ENCODE data around the gene SART1. TPM values are rescaled to one million over a fixed set of nuclear protein-coding genes. Genes with fewer than 3 reads are reported as not detected.

Gene SART1
- total and polyA plus RNA-seq, 10 of the 15 experiments (the other 5 are each of a cell fraction or from before 2014, with no cell fraction given): 6.2 to 60.5 (median 37.4) TPM

DNA sequence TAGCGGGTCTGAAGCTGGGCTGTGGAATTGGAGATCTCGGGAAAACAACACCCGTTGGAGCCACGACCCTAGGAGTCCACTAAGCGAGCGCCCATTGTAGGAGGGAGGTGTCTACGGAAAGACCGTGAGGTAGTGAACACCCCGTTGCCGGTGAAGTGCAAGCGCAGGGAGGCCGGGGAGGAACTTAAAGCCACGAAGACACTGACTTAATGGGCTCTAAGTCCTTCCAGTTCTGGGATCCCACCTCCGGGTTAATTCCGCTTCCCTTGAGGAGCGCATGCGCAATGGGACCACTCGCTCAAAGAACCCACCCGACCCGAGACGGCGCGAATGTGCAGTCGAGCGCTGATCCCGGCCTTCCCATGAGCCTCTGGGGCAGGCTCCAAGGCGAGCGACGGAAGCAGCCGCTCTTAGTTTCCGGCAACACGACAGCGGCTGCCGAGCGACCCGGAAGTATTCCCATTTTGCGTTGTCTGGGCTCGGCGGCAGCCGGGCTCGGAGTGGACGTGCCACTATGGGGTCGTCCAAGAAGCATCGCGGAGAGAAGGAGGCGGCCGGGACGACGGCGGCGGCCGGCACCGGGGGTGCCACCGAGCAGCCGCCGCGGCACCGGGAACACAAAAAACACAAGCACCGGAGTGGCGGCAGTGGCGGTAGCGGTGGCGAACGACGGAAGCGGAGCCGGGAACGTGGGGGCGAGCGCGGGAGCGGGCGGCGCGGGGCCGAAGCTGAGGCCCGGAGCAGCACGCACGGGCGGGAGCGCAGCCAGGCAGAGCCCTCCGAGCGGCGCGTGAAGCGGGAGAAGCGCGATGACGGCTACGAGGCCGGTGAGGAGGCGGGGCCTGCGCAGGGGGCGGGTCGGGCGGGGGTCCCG, at the start of gene SART1 (continued):
- no peak for TF ChIP-seq CBX5 (IDR thresholded peaks at IDR 0.05; ENCODE audit: low read depth)
- no peak for TF ChIP-seq CHD4 (IDR thresholded peaks at IDR 0.05)
- no peak for TF ChIP-seq CEBPB (IDR thresholded peaks at IDR 0.05; ENCODE audit: borderline replicate concordance in 1 of 2, low read depth in 2 of 2, low read length in 2 of 2)
- no peak; the same call in 1 of the 2 replicates for TF ChIP-seq SREBF2 (IDR thresholded peaks at IDR 0.05; ENCODE audit: low read length)
- peak; percentile 76 for TF ChIP-seq CREB1 (IDR thresholded peaks at IDR 0.05; ENCODE audit: low read depth)
- TF ChIP-seq YBX1 (IDR thresholded peaks at IDR 0.05): no peak
- TF ChIP-seq CHD1 (IDR thresholded peaks at IDR 0.05; ENCODE audit: low read depth, low read length): peak; percentile 75; the same call in 1 of the 2 replicates
- TF ChIP-seq NFXL1 (IDR thresholded peaks at IDR 0.05; ENCODE audit: borderline replicate concordance): no peak
- TF ChIP-seq SIX5 (IDR thresholded peaks at IDR 0.05; ENCODE audit: low read depth, low read length, severe bottlenecking): peak; percentile 72
- TF ChIP-seq YY1 (IDR thresholded peaks at IDR 0.05; ENCODE audit: low read depth, low read length): peak; percentile 90
- TF ChIP-seq NR2C2 (IDR thresholded peaks at IDR 0.05; ENCODE audit: borderline replicate concordance, control insufficient read depth, insufficient read length, low read depth): peak; percentile 80
- peak; percentile 83 for TF ChIP-seq SREBF1 (IDR thresholded peaks at IDR 0.05; ENCODE audit: low read length)
- no peak for TF ChIP-seq BRCA1 (IDR thresholded peaks at IDR 0.05; ENCODE audit: low read depth, low read length)
- TF ChIP-seq STAT1 (conservative IDR thresholded peaks at IDR 0.05): 0 out of 2 replicates have a peak, but pooled peaks have one; percentile 52
- TF ChIP-seq ATF7 (IDR thresholded peaks at IDR 0.05; ENCODE audit: low read depth): peak; percentile 33; the same call in 1 of the 2 replicates
- no peak for TF ChIP-seq ZNF384 (IDR thresholded peaks at IDR 0.05; ENCODE audit: borderline replicate concordance, low read depth, low read length)
- peak in 1 of 2 experiments; percentile 41; a peak in 1 of 4 replicates for TF ChIP-seq ETV6 (conservative IDR thresholded peaks at IDR 0.05 in 1 of 2, IDR thresholded peaks at IDR 0.05 in 1 of 2; ENCODE audit: borderline replicate concordance in 1 of 2, low read depth in 1 of 2)
- TF ChIP-seq SUPT20H (IDR thresholded peaks at IDR 0.05; ENCODE audit: borderline replicate concordance, control insufficient read depth, low read depth, low read length): no peak
- peak; percentile 93 for TF ChIP-seq NRF1 (conservative IDR thresholded peaks at IDR 0.05; ENCODE audit: low read depth, low read length)
- TF ChIP-seq PML (IDR thresholded peaks at IDR 0.05; ENCODE audit: low read length): peak; percentile 93
- no peak for TF ChIP-seq ZBTB33 (IDR thresholded peaks at IDR 0.05)
- no peak for TF ChIP-seq NFIC (IDR thresholded peaks at IDR 0.05; ENCODE audit: low read depth, low read length)
- TF ChIP-seq NFYA (IDR thresholded peaks at IDR 0.05; ENCODE audit: borderline replicate concordance, low read depth, low read length): no peak
- no peak for TF ChIP-seq RUNX3 (IDR thresholded peaks at IDR 0.05; ENCODE audit: low read length)
- TF ChIP-seq, protein P1, sequence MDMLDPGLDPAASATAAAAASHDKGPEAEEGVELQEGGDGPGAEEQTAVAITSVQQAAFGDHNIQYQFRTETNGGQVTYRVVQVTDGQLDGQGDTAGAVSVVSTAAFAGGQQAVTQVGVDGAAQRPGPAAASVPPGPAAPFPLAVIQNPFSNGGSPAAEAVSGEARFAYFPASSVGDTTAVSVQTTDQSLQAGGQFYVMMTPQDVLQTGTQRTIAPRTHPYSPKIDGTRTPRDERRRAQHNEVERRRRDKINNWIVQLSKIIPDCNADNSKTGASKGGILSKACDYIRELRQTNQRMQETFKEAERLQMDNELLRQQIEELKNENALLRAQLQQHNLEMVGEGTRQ (IDR thresholded peaks at IDR 0.05; ENCODE audit: borderline replicate concordance, low read depth, low read length): no peak
- TF ChIP-seq POLR2A (IDR thresholded peaks at IDR 0.05; ENCODE audit: low read depth, low read length): peak; percentile 92
- peak; percentile 44 to 59; a peak in 2 of 4 replicates for TF ChIP-seq BHLHE40 (IDR thresholded peaks at IDR 0.05; ENCODE audit: borderline replicate concordance in 1 of 2, low read depth in 2 of 2, low read length in 1 of 2)
- TF ChIP-seq POLR2AphosphoS2 (IDR thresholded peaks at IDR 0.05; ENCODE audit: low read depth, low read length): peak; percentile 87
- no peak for TF ChIP-seq KDM1A (IDR thresholded peaks at IDR 0.05; ENCODE audit: borderline replicate concordance)
- TF ChIP-seq SMARCA5 (IDR thresholded peaks at IDR 0.05): 0 out of 2 replicates have a peak, but pooled peaks have one; percentile 56
- TF ChIP-seq EED (IDR thresholded peaks at IDR 0.05; ENCODE audit: low read depth): no peak

Measured in GM12878 (cell line).